Measurements from ENCODE around the gene NTN5.

The NTN5 gene

GRCh38 chr19:48615231-48616040, 57.4 kb downstream of the NTN5 start:
- TF ChIP-seq JUND (IDR thresholded peaks at IDR 0.05; ENCODE audit: low read depth): no peak
- no peak for DNase-seq (ENCODE audit: low read depth in 1 of 2, low spot score in 1 of 2)
- in situ Hi-C loops (cut with HindIII; ENCODE audit: low pct_unique_long_range_greater_than_20kb, low sequenced_read_pairs): no loop called here

DNA sequence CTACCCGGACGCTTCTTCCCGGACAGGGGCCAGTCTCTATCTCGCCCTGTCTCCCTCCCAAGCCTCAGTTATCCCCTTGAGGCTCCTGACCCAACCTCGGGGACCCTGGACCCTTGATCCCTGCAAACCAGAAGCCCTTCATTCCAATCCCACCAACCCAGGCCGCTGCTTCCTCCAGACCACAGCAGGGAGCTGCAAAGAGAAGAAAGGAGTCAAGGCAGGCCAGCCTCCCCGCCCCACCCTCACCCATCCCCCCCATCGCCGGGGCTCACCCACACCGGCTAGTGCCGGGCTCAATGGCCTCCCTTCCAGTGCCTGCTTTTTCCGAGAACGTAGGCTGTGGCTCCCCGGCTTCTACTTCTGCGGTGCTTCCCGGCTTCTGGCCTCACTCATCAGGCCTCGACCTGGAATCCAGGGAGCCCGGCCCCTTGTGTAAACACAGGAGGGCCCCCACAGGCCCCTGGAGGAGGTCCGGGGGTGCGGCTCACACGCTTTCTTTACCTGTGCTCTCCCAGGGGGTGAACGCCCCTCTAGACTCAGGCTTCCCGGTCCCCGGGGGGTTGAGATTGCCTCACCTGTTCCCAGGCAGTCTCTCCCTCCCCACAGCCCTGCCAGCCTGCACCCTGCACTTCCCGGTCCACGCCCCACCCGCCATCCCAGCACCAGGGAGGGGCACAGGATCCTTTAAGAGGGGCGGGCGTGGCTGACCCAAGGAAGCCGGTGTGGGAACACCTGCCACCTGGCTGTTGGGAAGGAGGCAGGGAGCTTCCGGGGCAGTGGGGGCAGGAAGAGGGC, 58.2 kb downstream of the NTN5 start, which contains the start of gene FAM83E:
Gene FAM83E, minus strand, starts transcription at position 641 of the 795 bp plus-strand sequence. CDS start 1,704 bp downstream, outside the sequence.
- DNase-seq (ENCODE audit: low read depth in 1 of 2, low spot score in 1 of 2): peak in 1 of 2 experiments; percentile 47
- in situ Hi-C loops (cut with HindIII; ENCODE audit: low pct_unique_long_range_greater_than_20kb, low sequenced_read_pairs): no loop called here
- no peak for TF ChIP-seq JUND (IDR thresholded peaks at IDR 0.05; ENCODE audit: low read depth)

GRCh38 chr19:48613852-48614435, 58.9 kb downstream of the NTN5 start:
- no peak for DNase-seq (ENCODE audit: low read depth in 1 of 2, low spot score in 1 of 2)
- in situ Hi-C loops (cut with HindIII; ENCODE audit: low pct_unique_long_range_greater_than_20kb, low sequenced_read_pairs): no loop called here
- TF ChIP-seq JUND (IDR thresholded peaks at IDR 0.05; ENCODE audit: low read depth): no peak

- in situ Hi-C loops (cut with HindIII; ENCODE audit: low pct_unique_long_range_greater_than_20kb, low sequenced_read_pairs): no loop called here
- DNase-seq (ENCODE audit: low read depth in 1 of 2, low spot score in 1 of 2): no peak
- no peak for TF ChIP-seq JUND (IDR thresholded peaks at IDR 0.05; ENCODE audit: low read depth)
Measured at GRCh38 chr19:48613024-48613851, 59.6 kb downstream of the NTN5 start.

DNA sequence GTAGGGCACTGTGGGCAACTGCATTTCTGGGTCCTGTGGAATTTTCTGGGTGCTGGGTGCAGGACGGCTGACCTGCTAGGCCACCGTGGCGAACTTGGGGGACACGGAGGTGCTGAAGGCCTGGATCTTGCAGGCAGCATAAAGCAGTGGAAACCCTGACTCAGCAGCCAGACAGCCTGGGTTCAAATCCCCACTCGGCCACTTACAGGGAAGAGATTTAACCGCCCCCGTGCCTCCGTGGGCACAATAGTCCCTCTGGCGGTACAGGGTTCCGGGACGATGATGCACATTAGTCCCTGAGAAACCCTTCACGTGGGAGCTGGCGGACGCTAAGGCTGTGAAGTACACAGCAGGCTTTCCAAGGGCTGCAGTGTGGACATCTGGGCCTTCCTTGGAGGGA, 60.9 kb downstream of the NTN5 start:
- DNase-seq (ENCODE audit: low read depth in 1 of 2, low spot score in 1 of 2): no peak
- in situ Hi-C loops (cut with HindIII; ENCODE audit: low pct_unique_long_range_greater_than_20kb, low sequenced_read_pairs): no loop called here
- no peak for TF ChIP-seq JUND (IDR thresholded peaks at IDR 0.05; ENCODE audit: low read depth)

All from T47D (cell line).